IMR-90 (cell line): ENCODE measurements around the gene SALL4. TPM values are rescaled to one million over a fixed set of nuclear protein-coding genes. Genes with fewer than 3 reads are reported as not detected.

Experiments
- ATAC-seq: fragments of 200-7000 bp; cut with Tn5 transposase; 2 replicates; pipeline ENCODE4 v1.9.1; 2020; ENCODE audit warnings: low read depth, mild to moderate bottlenecking, moderate library complexity
- BruUV-seq: library from RNA; stranded (reverse); fragments of 400-500 nt; replicated peaks from 2 replicates; lab custom pipeline; 2021; lab: Mats Ljungman, UMichigan
- CTCF ChIA-PET: fragments of 300-600 bp; formaldehyde crosslinking; extraction: SDS; loops from one replicate; lab custom pipeline; 2021; ENCODE audit warnings: antibody characterized with exemption; lab: Yijun Ruan, JAX
- POLR2A ChIA-PET: fragments of 300-600 bp; sonication (Branson Sonifier 250); formaldehyde crosslinking; loops from one replicate; lab custom pipeline; 2022; ENCODE audit warnings: antibody characterized with exemption; ENCODE audit not compliant: unreplicated experiment; lab: Charles Lee
- DNase-seq: peaks from one replicate; pipeline ENCODE4 v3.0.0; 2013
- H2AFZ ChIP-seq: replicated peaks from 2 replicates; pipeline ENCODE3; 2013; ENCODE audit warnings: low read length, mild to moderate bottlenecking; ENCODE audit not compliant: poor library complexity
- H2AK5ac ChIP-seq: 2 replicates; pipeline ENCODE4 v1.6.1; 2013; ENCODE audit warnings: low read depth, low read length, inconsistent platforms
- H2AK9ac ChIP-seq: replicated peaks from 2 replicates; pipeline ENCODE3; 2013; ENCODE audit warnings: mild to moderate bottlenecking, low read depth, low read length, moderate library complexity; ENCODE audit not compliant: poor library complexity
- H2BK120ac ChIP-seq: 2 replicates; pipeline ENCODE4 v1.6.1; 2013; ENCODE audit warnings: low read depth, low read length, inconsistent platforms
- H2BK15ac ChIP-seq: 3 replicates; pipeline ENCODE4 v1.6.1; 2013; ENCODE audit warnings: low read depth, low read length, inconsistent platforms
- H2BK20ac ChIP-seq: 2 replicates; pipeline ENCODE4 v1.6.1; 2013; ENCODE audit warnings: low read depth, mild to moderate bottlenecking, inconsistent platforms, low read length, moderate library complexity
- H2BK5ac ChIP-seq: 2 replicates; pipeline ENCODE4 v1.6.1; 2013; ENCODE audit warnings: mild to moderate bottlenecking, low read depth, low read length, inconsistent platforms; ENCODE audit not compliant: poor library complexity, severe bottlenecking
- H3K14ac ChIP-seq: replicated peaks from 2 replicates; pipeline ENCODE4 v1.6.1; 2013; ENCODE audit warnings: low read depth, low read length, inconsistent platforms
- H3K18ac ChIP-seq: 2 replicates; pipeline ENCODE4 v1.6.1; 2013; ENCODE audit warnings: low read depth, low read length, control low read depth
- H3K23ac ChIP-seq: 2 replicates; pipeline ENCODE4 v1.6.1; 2013; ENCODE audit warnings: low read depth, low read length, inconsistent platforms
- H3K27ac ChIP-seq: 2 replicates; pipeline ENCODE4 v1.5.1; 2013; ENCODE audit warnings: mild to moderate bottlenecking, control low read depth, low read length; ENCODE audit not compliant: insufficient read depth
- H3K27me3 ChIP-seq: 2 replicates; pipeline ENCODE4 v1.6.1; 2013; ENCODE audit warnings: low read length; ENCODE audit not compliant: control insufficient read depth, insufficient read depth
- H3K36me3 ChIP-seq: 2 replicates; pipeline ENCODE4 v1.6.1; 2013; ENCODE audit warnings: low read length, mixed read lengths; ENCODE audit not compliant: control insufficient read depth, insufficient read depth
- H3K4ac ChIP-seq: 2 replicates; pipeline ENCODE4 v1.6.1; 2013; ENCODE audit warnings: low read depth, low read length, inconsistent platforms
- H3K4me1 ChIP-seq: 2 replicates; pipeline ENCODE4 v1.6.1; 2013; ENCODE audit warnings: low read length, mixed read lengths; ENCODE audit not compliant: control insufficient read depth, insufficient read depth
- H3K4me2 ChIP-seq: 2 replicates; pipeline ENCODE4 v1.6.1; 2013; ENCODE audit warnings: low read depth, mild to moderate bottlenecking, control low read depth, low read length, moderate library complexity
- H3K4me3 ChIP-seq: 2 replicates; pipeline ENCODE4 v1.5.1; 2013; ENCODE audit warnings: low read depth, mild to moderate bottlenecking, control low read depth, low read length, moderate library complexity; ENCODE audit not compliant: insufficient read depth
- H3K56ac ChIP-seq: 2 replicates; pipeline ENCODE4 v1.6.1; 2013; ENCODE audit warnings: low read length, inconsistent platforms; ENCODE audit not compliant: insufficient read depth; ENCODE audit errors: extremely low read depth
- H3K79me1 ChIP-seq, 2 experiments: 2 replicates each; pipeline ENCODE4 v1.6.1; 2013; ENCODE audit warnings: low read length in 2 of 2, inconsistent platforms in 1 of 2, low read depth in 1 of 2
- H3K9ac ChIP-seq: 2 replicates; pipeline ENCODE4 v1.6.1; 2013; ENCODE audit warnings: low read depth, low read length, control low read depth
- H3K9me1 ChIP-seq: 2 replicates; pipeline ENCODE4 v1.6.1; 2013; ENCODE audit warnings: low read length, inconsistent platforms; ENCODE audit not compliant: insufficient read depth
- H3K9me3 ChIP-seq: 2 replicates; pipeline ENCODE4 v1.6.1; 2013; ENCODE audit warnings: low read length; ENCODE audit not compliant: control insufficient read depth, insufficient read depth
- H4K20me1 ChIP-seq: 2 replicates; pipeline ENCODE4 v1.6.1; 2013; ENCODE audit warnings: low read length, inconsistent platforms; ENCODE audit not compliant: insufficient read depth
- H4K5ac ChIP-seq: 2 replicates; pipeline ENCODE4 v1.6.1; 2013; ENCODE audit warnings: mild to moderate bottlenecking, low read depth, low read length, control low read depth
- H4K8ac ChIP-seq, 2 experiments: 2 replicates each; pipeline ENCODE4 v1.6.1; 2013; ENCODE audit warnings: low read depth in 2 of 2, low read length in 2 of 2, control low read depth in 1 of 2, inconsistent platforms in 1 of 2
- H4K91ac ChIP-seq: 2 replicates; pipeline ENCODE4 v1.6.1; 2013; ENCODE audit warnings: low read depth, low read length, inconsistent platforms; ENCODE audit not compliant: insufficient read depth
- BHLHE40 ChIP-seq: fragments of 150-350 bp; IDR thresholded peaks from 2 replicates; pipeline ENCODE4 v1.6.1; 2016; ENCODE audit warnings: mild to moderate bottlenecking, low read depth, low read length
- CEBPB ChIP-seq: IDR thresholded peaks from 2 replicates; pipeline ENCODE4 v1.6.1; 2012; ENCODE audit warnings: low read depth, low read length, improper control_type of control experiment
- CHD1 ChIP-seq: IDR thresholded peaks from 2 replicates; pipeline ENCODE4 v1.6.1; 2012; ENCODE audit warnings: low read depth, low read length, improper control_type of control experiment
- ELK1 ChIP-seq: fragments of 150-350 bp; IDR thresholded peaks from 2 replicates; pipeline ENCODE4 v1.6.1; 2016; ENCODE audit warnings: low read depth, mild to moderate bottlenecking, low read length, moderate library complexity, borderline replicate concordance
- MAFK ChIP-seq: IDR thresholded peaks from 2 replicates; pipeline ENCODE4 v1.6.1; 2012; ENCODE audit warnings: low read depth, low read length, improper control_type of control experiment
- RAD21 ChIP-seq: IDR thresholded peaks from 2 replicates; pipeline ENCODE4 v1.6.1; 2012; ENCODE audit warnings: low read length, improper control_type of control experiment
- RFX5 ChIP-seq: IDR thresholded peaks from 2 replicates; pipeline ENCODE4 v1.8.0; 2012; ENCODE audit warnings: low read depth, mild to moderate bottlenecking, low read length, moderate library complexity
- WGBS, 2 experiments: methylation state at CpG; one replicate each; pipeline versions ENCODE4 v1.1.5 to v1.1.7; 2013; ENCODE audit warnings: missing lambda C conversion rate in 2 of 2; ENCODE audit not compliant: insufficient read length in 1 of 2; ENCODE audit errors: extremely low coverage in 2 of 2; 5-methylcytosine and 5-hydroxymethylcytosine counted together
- dilution Hi-C: fragments of 300-500 bp; cut with HindIII; formaldehyde crosslinking; loops from one replicate; pipeline ENCODE4 v1.14.3; 2018; ENCODE audit warnings: low sequenced_read_pairs; ENCODE audit not compliant: unreplicated experiment
- in situ Hi-C: fragments of 300-500 bp; cut with MboI; formaldehyde crosslinking; loops from 3 replicates; pipeline ENCODE4 v1.14.3; 2019; ENCODE audit warnings: low sequenced_read_pairs, inconsistent platforms, mixed read lengths
- intact Hi-C: fragments of 100-400 bp; cut with micrococcal nuclease; formaldehyde crosslinking; loops from 2 replicates; pipeline ENCODE4 v1.10.0; 2022
- polyA plus RNA-seq, 3 experiments: library from polyadenylated mRNA; depleted of rRNA; stranded (reverse); fragments of >200 nt; gene quantifications; 2 replicates each; pipeline ENCODE4 v1.2.3, GENCODE V29; 2012; ENCODE audit warnings: low replicate concordance in 1 of 3
- total RNA-seq: library from RNA; depleted of rRNA; stranded (reverse); fragments of >200 nt; gene quantifications from 2 replicates; pipeline ENCODE4 v1.2.3, GENCODE V29; 2012

The SALL4 gene
- total and polyA plus RNA-seq, 2 of the 4 experiments (the other 2 are of a cell fraction) = not detected

DNA sequence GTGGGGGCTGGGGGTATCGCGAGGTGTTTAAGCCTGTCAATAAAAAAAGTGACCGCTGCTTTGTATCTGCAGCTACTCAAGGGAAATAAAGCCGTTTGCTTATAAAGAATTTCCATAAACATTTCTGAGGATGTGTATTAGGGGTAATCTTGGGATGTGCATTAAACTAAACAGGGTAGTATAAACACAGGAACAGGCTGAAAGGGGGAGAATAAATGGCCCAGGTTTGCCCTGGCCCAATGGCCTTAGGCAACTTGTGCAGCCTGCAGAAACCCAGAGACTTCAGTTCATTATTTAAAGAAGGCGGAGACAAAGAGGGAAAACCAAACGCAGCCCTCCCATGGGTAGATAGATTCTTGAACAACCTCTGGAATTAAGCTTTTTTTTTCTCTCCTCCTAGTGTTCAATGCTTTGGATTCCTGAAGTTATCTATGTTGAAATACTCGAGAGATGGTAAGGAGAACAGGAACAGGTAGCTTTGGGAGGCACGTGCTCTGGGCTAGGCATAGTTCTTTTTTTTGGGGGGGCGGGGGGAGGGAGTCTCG, 35.6 kb upstream of the SALL4 start:
- no peaks in the 10 kb centered on the region for H3K9me1 ChIP-seq
- no peak overlapping the region for H2AFZ ChIP-seq
- dilution Hi-C loops (no loop called here), intact Hi-C loops (no loop called here), in situ Hi-C loops (no loop called here)
- H3K9me3 ChIP-seq = no peaks in the 10 kb centered on the region
- H3K23ac ChIP-seq = no peak overlapping the region
- no peaks in the 10 kb centered on the region for H3K4me1 ChIP-seq
- no peak overlapping the region for H3K18ac ChIP-seq
- WGBS, 2 experiments = 4% methylated on average over 4 of the region's 10 CpGs; no CpG with 5 or more reads in 1 of the 2 experiments
- TF ChIP-seq RFX5 = no peak
- no peak for TF ChIP-seq ELK1
- TF ChIP-seq CHD1 = no peak
- no peak for TF ChIP-seq CEBPB
- TF ChIP-seq MAFK = no peak
- TF ChIP-seq RAD21 = no peak
- TF ChIP-seq BHLHE40 = no peak
- no peak overlapping the region for H4K91ac ChIP-seq
- no peak overlapping the region for H2AK5ac ChIP-seq
- H2BK15ac ChIP-seq = no peak overlapping the region
- no peak overlapping the region for H3K14ac ChIP-seq
- no peak overlapping the region for H2AK9ac ChIP-seq
- H3K4me2 ChIP-seq = no peak overlapping the region
- DNase-seq (no peak), ATAC-seq (no peak; the same call in 1 of the 2 replicates)
- no peaks in the 10 kb centered on the region for H4K20me1 ChIP-seq
- no peak overlapping the region for H4K8ac ChIP-seq
- peaks cover 14% of the 10 kb centered on the region for H3K27me3 ChIP-seq
- no peak overlapping the region for H3K4ac ChIP-seq
- CTCF ChIA-PET = no interaction called here
- no peak overlapping the region for H3K27ac ChIP-seq
- POLR2A ChIA-PET = no interaction called here
- no peaks in the 10 kb centered on the region for H3K36me3 ChIP-seq
- H2BK20ac ChIP-seq = no peak overlapping the region
- no peak overlapping the region for H3K56ac ChIP-seq
- H3K4me3 ChIP-seq = no peak overlapping the region
- no TSS peak for BruUV-seq
- H4K5ac ChIP-seq = no peak overlapping the region
- H3K79me1 ChIP-seq = no peaks in the 10 kb centered on the region
- no peak overlapping the region for H2BK120ac ChIP-seq
- no peak overlapping the region for H3K9ac ChIP-seq
- H2BK5ac ChIP-seq = no peak overlapping the region
